ENCODE data around the gene PTCH1.

The PTCH1 gene

DNA sequence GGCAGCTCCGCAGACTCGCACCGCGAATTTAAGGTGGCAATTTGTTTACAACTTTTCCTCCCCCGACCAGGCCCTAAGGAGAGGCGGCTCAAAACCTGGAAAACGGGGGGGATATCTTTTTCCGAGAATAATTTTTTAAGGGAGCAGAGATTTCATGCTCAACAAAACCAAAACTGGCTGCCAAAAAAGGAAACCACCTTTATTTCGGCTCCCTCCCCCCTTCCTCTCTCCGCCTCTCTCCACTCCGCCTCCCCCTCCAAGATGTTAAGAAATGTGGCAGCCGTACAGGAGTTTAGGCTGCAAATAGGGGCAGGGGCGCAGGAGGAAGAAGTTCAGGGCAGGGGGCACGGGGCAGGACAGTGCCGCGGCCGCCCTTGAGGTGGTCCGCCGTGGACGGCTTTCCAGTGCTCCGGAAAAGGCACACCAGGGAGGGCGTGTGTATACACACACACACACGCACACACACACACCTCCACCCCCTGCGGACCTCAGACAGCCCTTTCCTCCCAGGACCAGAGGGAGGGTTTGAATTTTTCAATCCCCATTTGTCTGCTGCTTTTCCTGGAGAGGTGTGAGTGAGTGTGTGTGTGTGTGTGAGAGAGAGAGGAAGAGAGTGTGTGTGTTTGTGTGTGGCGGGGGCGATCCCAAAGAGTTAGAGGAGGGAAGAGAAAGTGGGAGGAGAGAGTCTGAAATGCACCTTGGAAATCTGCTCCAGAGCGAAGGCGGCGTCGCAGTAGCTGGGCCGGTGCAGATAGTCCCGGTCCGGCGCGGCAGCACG lies 9.1 kb downstream of the PTCH1 start (continued):
- no peak for TF ChIP-seq ZNF416 (tag by site-specific recombination; IDR thresholded peaks at IDR 0.05)
- no peak for TF ChIP-seq ZNF658 (tag by site-specific recombination; IDR thresholded peaks at IDR 0.05)
- TF ChIP-seq OSR2 (tag by site-specific recombination; IDR thresholded peaks at IDR 0.05): peak; percentile 29; the same call in 1 of the 2 replicates
- TF ChIP-seq SALL2 (tag by site-specific recombination; IDR thresholded peaks at IDR 0.05; ENCODE audit: borderline replicate concordance): no peak
- TF ChIP-seq GLIS1 (tag by site-specific recombination; IDR thresholded peaks at IDR 0.05): peak; percentile 94
- no peak for TF ChIP-seq ZNF768 (tag by site-specific recombination; IDR thresholded peaks at IDR 0.05)
- peak; percentile 69 for TF ChIP-seq WT1 (tag by site-specific recombination; IDR thresholded peaks at IDR 0.05)
- no peak for TF ChIP-seq ZNF221 (tag by site-specific recombination; IDR thresholded peaks at IDR 0.05; ENCODE audit: borderline replicate concordance)
- TF ChIP-seq ZNF843 (tag by site-specific recombination; IDR thresholded peaks at IDR 0.05): peak; percentile 76
- no peak for TF ChIP-seq ZNF548 (tag by site-specific recombination; IDR thresholded peaks at IDR 0.05)
- peak; percentile 95 for TF ChIP-seq KLF8 (tag by site-specific recombination; IDR thresholded peaks at IDR 0.05)
- peak; percentile 35; the same call in 1 of the 2 replicates for TF ChIP-seq YY2 (tag by site-specific recombination; IDR thresholded peaks at IDR 0.05)
- TF ChIP-seq, protein P1, sequence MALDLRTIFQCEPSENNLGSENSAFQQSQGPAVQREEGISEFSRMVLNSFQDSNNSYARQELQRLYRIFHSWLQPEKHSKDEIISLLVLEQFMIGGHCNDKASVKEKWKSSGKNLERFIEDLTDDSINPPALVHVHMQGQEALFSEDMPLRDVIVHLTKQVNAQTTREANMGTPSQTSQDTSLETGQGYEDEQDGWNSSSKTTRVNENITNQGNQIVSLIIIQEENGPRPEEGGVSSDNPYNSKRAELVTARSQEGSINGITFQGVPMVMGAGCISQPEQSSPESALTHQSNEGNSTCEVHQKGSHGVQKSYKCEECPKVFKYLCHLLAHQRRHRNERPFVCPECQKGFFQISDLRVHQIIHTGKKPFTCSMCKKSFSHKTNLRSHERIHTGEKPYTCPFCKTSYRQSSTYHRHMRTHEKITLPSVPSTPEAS (tag by site-specific recombination; IDR thresholded peaks at IDR 0.05): peak; percentile 96
- TF ChIP-seq, protein P2, sequence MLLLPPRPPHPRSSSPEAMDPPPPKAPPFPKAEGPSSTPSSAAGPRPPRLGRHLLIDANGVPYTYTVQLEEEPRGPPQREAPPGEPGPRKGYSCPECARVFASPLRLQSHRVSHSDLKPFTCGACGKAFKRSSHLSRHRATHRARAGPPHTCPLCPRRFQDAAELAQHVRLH (tag by site-specific recombination; IDR thresholded peaks at IDR 0.05): peak; percentile 84; the same call in 1 of the 2 replicates
- TF ChIP-seq, protein P3, sequence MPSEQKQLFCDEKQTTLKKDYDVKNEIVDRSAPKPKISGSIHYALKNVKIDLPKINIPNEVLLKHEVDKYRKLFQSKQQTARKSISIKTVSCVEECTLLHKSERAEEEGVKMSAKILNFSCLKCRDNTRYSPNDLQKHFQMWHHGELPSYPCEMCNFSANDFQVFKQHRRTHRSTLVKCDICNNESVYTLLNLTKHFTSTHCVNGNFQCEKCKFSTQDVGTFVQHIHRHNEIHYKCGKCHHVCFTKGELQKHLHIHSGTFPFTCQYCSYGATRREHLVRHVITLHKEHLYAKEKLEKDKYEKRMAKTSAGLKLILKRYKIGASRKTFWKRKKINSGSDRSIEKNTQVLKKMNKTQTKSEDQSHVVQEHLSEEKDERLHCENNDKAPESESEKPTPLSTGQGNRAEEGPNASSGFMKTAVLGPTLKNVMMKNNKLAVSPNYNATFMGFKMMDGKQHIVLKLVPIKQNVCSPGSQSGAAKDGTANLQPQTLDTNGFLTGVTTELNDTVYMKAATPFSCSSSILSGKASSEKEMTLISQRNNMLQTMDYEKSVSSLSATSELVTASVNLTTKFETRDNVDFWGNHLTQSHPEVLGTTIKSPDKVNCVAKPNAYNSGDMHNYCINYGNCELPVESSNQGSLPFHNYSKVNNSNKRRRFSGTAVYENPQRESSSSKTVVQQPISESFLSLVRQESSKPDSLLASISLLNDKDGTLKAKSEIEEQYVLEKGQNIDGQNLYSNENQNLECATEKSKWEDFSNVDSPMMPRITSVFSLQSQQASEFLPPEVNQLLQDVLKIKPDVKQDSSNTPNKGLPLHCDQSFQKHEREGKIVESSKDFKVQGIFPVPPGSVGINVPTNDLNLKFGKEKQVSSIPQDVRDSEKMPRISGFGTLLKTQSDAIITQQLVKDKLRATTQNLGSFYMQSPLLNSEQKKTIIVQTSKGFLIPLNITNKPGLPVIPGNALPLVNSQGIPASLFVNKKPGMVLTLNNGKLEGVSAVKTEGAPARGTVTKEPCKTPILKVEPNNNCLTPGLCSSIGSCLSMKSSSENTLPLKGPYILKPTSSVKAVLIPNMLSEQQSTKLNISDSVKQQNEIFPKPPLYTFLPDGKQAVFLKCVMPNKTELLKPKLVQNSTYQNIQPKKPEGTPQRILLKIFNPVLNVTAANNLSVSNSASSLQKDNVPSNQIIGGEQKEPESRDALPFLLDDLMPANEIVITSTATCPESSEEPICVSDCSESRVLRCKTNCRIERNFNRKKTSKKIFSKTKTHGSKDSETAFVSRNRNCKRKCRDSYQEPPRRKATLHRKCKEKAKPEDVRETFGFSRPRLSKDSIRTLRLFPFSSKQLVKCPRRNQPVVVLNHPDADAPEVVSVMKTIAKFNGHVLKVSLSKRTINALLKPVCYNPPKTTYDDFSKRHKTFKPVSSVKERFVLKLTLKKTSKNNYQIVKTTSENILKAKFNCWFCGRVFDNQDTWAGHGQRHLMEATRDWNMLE (tag by site-specific recombination; conservative IDR thresholded peaks at IDR 0.05; ENCODE audit: low read depth): no peak
- TF ChIP-seq, protein P4, sequence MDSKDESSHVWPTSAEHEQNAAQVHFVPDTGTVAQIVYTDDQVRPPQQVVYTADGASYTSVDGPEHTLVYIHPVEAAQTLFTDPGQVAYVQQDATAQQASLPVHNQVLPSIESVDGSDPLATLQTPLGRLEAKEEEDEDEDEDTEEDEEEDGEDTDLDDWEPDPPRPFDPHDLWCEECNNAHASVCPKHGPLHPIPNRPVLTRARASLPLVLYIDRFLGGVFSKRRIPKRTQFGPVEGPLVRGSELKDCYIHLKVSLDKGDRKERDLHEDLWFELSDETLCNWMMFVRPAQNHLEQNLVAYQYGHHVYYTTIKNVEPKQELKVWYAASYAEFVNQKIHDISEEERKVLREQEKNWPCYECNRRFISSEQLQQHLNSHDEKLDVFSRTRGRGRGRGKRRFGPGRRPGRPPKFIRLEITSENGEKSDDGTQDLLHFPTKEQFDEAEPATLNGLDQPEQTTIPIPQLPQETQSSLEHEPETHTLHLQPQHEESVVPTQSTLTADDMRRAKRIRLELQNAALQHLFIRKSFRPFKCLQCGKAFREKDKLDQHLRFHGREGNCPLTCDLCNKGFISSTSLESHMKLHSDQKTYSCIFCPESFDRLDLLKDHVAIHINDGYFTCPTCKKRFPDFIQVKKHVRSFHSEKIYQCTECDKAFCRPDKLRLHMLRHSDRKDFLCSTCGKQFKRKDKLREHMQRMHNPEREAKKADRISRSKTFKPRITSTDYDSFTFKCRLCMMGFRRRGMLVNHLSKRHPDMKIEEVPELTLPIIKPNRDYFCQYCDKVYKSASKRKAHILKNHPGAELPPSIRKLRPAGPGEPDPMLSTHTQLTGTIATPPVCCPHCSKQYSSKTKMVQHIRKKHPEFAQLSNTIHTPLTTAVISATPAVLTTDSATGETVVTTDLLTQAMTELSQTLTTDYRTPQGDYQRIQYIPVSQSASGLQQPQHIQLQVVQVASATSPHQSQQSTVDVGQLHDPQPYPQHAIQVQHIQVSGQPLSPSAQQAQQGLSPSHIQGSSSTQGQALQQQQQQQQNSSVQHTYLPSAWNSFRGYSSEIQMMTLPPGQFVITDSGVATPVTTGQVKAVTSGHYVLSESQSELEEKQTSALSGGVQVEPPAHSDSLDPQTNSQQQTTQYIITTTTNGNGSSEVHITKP (tag by site-specific recombination; IDR thresholded peaks at IDR 0.05): peak; percentile 99
- TF ChIP-seq OVOL3 (tag by site-specific recombination; IDR thresholded peaks at IDR 0.05): no peak
- TF ChIP-seq ZNF792 (tag by site-specific recombination; IDR thresholded peaks at IDR 0.05): peak; percentile 88
- no peak for TF ChIP-seq ZNF654 (tag by site-specific recombination; IDR thresholded peaks at IDR 0.05; ENCODE audit: low read depth)
- TF ChIP-seq ZBTB17 (tag by site-specific recombination; IDR thresholded peaks at IDR 0.05): peak; percentile 96
- TF ChIP-seq ZEB2 (tag by site-specific recombination; IDR thresholded peaks at IDR 0.05): peak; percentile 95
- TF ChIP-seq, protein P5, sequence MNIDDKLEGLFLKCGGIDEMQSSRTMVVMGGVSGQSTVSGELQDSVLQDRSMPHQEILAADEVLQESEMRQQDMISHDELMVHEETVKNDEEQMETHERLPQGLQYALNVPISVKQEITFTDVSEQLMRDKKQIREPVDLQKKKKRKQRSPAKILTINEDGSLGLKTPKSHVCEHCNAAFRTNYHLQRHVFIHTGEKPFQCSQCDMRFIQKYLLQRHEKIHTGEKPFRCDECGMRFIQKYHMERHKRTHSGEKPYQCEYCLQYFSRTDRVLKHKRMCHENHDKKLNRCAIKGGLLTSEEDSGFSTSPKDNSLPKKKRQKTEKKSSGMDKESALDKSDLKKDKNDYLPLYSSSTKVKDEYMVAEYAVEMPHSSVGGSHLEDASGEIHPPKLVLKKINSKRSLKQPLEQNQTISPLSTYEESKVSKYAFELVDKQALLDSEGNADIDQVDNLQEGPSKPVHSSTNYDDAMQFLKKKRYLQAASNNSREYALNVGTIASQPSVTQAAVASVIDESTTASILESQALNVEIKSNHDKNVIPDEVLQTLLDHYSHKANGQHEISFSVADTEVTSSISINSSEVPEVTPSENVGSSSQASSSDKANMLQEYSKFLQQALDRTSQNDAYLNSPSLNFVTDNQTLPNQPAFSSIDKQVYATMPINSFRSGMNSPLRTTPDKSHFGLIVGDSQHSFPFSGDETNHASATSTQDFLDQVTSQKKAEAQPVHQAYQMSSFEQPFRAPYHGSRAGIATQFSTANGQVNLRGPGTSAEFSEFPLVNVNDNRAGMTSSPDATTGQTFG (tag by site-specific recombination; IDR thresholded peaks at IDR 0.05; ENCODE audit: borderline replicate concordance): peak; percentile 86
- peak; percentile 96 for TF ChIP-seq SP7 (tag by site-specific recombination; IDR thresholded peaks at IDR 0.05)
- no peak for TF ChIP-seq ZNF660 (tag by site-specific recombination; IDR thresholded peaks at IDR 0.05)
- peak; percentile 57; the same call in 1 of the 2 replicates for TF ChIP-seq ZNF701 (tag by site-specific recombination; IDR thresholded peaks at IDR 0.05)
- TF ChIP-seq ZNF37A (tag by site-specific recombination; IDR thresholded peaks at IDR 0.05): no peak
- peak; percentile 50 for TF ChIP-seq ZNF501 (tag by site-specific recombination; IDR thresholded peaks at IDR 0.05)
- no peak for TF ChIP-seq ZNF677 (tag by site-specific recombination; IDR thresholded peaks at IDR 0.05)

Data from HEK293 (cell line).